Left lung (tissue), 10 donors: ENCODE data around the gene TRIM29. TPM values are rescaled to one million over a fixed set of nuclear protein-coding genes. Genes with fewer than 3 reads are reported as not detected.

ENCODE experiments used
- ATAC-seq: fragments of 200-7000 bp; cut with Tn5 transposase; one replicate; pipeline ENCODE4 v1.9.1; 2020; ENCODE audit warnings: moderate library complexity
- DNase-seq, 4 donors: peaks; one replicate each; pipeline ENCODE4 v3.0.0-alpha.2; 2013 to 2020
- H3K27ac ChIP-seq, 2 donors: fragments of 200-600 bp; sonication (generic) in 1 of 2; one replicate each; pipeline versions ENCODE4 v1.5.0 to v1.8.0; 2020 to 2021
- H3K27me3 ChIP-seq, 2 donors: fragments of 200-600 bp; sonication (generic) in 1 of 2; one replicate each; pipeline versions ENCODE4 v1.5.0 to v1.8.0; 2020 to 2021
- H3K36me3 ChIP-seq, 2 donors: fragments of 200-600 bp; sonication (generic) in 1 of 2; one replicate each; pipeline versions ENCODE4 v1.5.0 to v1.8.0; 2020 to 2021
- H3K4me1 ChIP-seq, 2 donors: fragments of 200-600 bp; one replicate each; pipeline ENCODE4 v1.8.0; 2021
- H3K4me3 ChIP-seq, 2 donors: fragments of 200-600 bp; sonication (generic) in 1 of 2; one replicate each; pipeline versions ENCODE4 v1.5.0 to v1.8.0; 2020 to 2021; ENCODE audit warnings: mild to moderate bottlenecking in 1 of 2
- H3K9me3 ChIP-seq, 2 donors: fragments of 200-600 bp; sonication (generic) in 1 of 2; one replicate each; pipeline versions ENCODE4 v1.5.0 to v1.8.0; 2020 to 2021
- CTCF ChIP-seq, 2 donors: fragments of 200-600 bp; sonication (generic) in 1 of 2; IDR thresholded peaks; one replicate each; pipeline versions ENCODE4 v1.5.0 to v1.8.0; 2021; ENCODE audit warnings: antibody characterized with exemption in 2 of 2
- intact Hi-C, 2 donors: fragments of 100-400 bp; cut with DNase I; formaldehyde crosslinking; loops; one replicate each; pipeline versions ENCODE4 v1.11.2 to v1.14.2; 2022
- polyA plus RNA-seq, 6 donors: library from polyadenylated mRNA; unstranded; fragments of 120-200 nt; gene quantifications; one replicate each; pipeline ENCODE4 v1.2.1, GENCODE V29; 2013; ENCODE audit not compliant: insufficient read length in 6 of 6
- total RNA-seq, 2 donors: library from RNA; stranded (reverse); fragmentation: NEBNext Ultra II Directional; extraction: Animal tissue kit (Norgen Biotek cat#: 25700); gene quantifications; one replicate each; pipeline ENCODE4 v1.2.1, GENCODE V29; 2021
- donor health status: DM: no; HTN: yes; CAD: no.
- donor health status: DM: no; HTN: no; CAD: no.

TRIM29 gene
- total and polyA plus RNA-seq, 8 donors, result 0.18 to 5.4 (median 0.56) TPM

- Histone ChIP-seq H3K4me1 (no peaks in the 10 kb centered on the region), H3K36me3 (no peaks in the 10 kb centered on the region), H3K9me3 (no peaks in the 10 kb centered on the region), H3K27me3 (peaks cover 0 to under 1% of the 10 kb centered on the region in 2 donors), H3K4me3 (no peak overlapping the region), H3K27ac (no peak overlapping the region)
- ATAC-seq (no peak), DNase-seq (no peak)
- intact Hi-C loops, result no loop called here
- no peak for TF ChIP-seq CTCF (IDR thresholded peaks at IDR 0.05)
Observed at GRCh38 chr11:120090411-120090810, 47.5 kb downstream of the TRIM29 start.

- intact Hi-C loops, result no loop called here
- no peak for TF ChIP-seq CTCF (IDR thresholded peaks at IDR 0.05)
- H3K36me3 ChIP-seq, result no peaks in the 10 kb centered on the region
- H3K4me1 ChIP-seq, result no peaks in the 10 kb centered on the region
- DNase-seq (no peak), ATAC-seq (no peak)
- no peaks in the 10 kb centered on the region for H3K27me3 ChIP-seq
- no peaks in the 10 kb centered on the region for H3K9me3 ChIP-seq
- no peak overlapping the region for H3K4me3 ChIP-seq
- H3K27ac ChIP-seq, result no peak overlapping the region
Observed at GRCh38 chr11:120089036-120090001, 48.6 kb downstream of the TRIM29 start.

GRCh38 chr11:120088056-120088455, 49.9 kb downstream of the TRIM29 start:
- H3K9me3 ChIP-seq, result no peaks in the 10 kb centered on the region
- no peak for ATAC-seq
- no peaks in the 10 kb centered on the region for H3K36me3 ChIP-seq
- intact Hi-C loops, result no loop called here
- no peak overlapping the region for H3K27ac ChIP-seq
- DNase-seq, result no peak
- no peaks in the 10 kb centered on the region for H3K27me3 ChIP-seq
- no peak overlapping the region for H3K4me3 ChIP-seq
- H3K4me1 ChIP-seq, result no peaks in the 10 kb centered on the region
- TF ChIP-seq CTCF (IDR thresholded peaks at IDR 0.05), result no peak

GRCh38 chr11:120086651-120087050, 51.3 kb downstream of the TRIM29 start:
- no peaks in the 10 kb centered on the region for H3K4me1 ChIP-seq
- no peak overlapping the region for H3K4me3 ChIP-seq
- H3K27me3 ChIP-seq, result no peaks in the 10 kb centered on the region
- ATAC-seq, result no peak
- TF ChIP-seq CTCF (IDR thresholded peaks at IDR 0.05), result no peak
- intact Hi-C loops, result no loop called here
- H3K9me3 ChIP-seq, result no peaks in the 10 kb centered on the region
- H3K36me3 ChIP-seq, result no peaks in the 10 kb centered on the region
- DNase-seq, result no peak
- no peak overlapping the region for H3K27ac ChIP-seq

- peak; percentile 64 for ATAC-seq
- Histone ChIP-seq H3K36me3 (no peaks in the 10 kb centered on the region), H3K4me3 (no peak overlapping the region), H3K27ac (no peak overlapping the region), H3K27me3 (peaks cover 0 to 4% of the 10 kb centered on the region in 2 donors), H3K4me1 (no peaks in the 10 kb centered on the region), H3K9me3 (no peaks in the 10 kb centered on the region)
- no peak for DNase-seq
- TF ChIP-seq CTCF (IDR thresholded peaks at IDR 0.05), result peak; percentile 45 to 53
- intact Hi-C loops, result no loop called here
Observed at GRCh38 chr11:120079750-120080610, 57.9 kb downstream of the TRIM29 start.
